Measurements from ENCODE around the gene NPAS4. TPM values are rescaled to one million over a fixed set of nuclear protein-coding genes. Genes with fewer than 3 reads are reported as not detected.

The NPAS4 gene
- total and polyA plus RNA-seq, 2 of the 4 experiments (the other 2 are of a cell fraction), result under 0.01 to 0.77 TPM

- in situ Hi-C loops (cut with MboI; ENCODE audit: low sequenced_read_pairs) (no loop called here), intact Hi-C loops (cut with micrococcal nuclease) (loop anchor here (1.0 kb wide), 1 partner anchor 211 kb away; the partner anchor contains the start of gene RBM4B), dilution Hi-C loops (cut with HindIII; ENCODE audit: low sequenced_read_pairs, unreplicated experiment) (no loop called here)
- Histone ChIP-seq H2BK15ac (ENCODE audit: low read depth, low read length) (no peak within 1 kb of the TSS), H3K4me3 (ENCODE audit: insufficient read depth, low read depth, low read length) (peak within 1 kb of the TSS; percentile 71), H2AFZ (replicated peaks; ENCODE audit: low read length, poor library complexity) (peak within 1 kb of the TSS; percentile 97), H3K36me3 (ENCODE audit: control insufficient read depth, insufficient read depth, low read length) (peaks cover 8% of the 10 kb centered on the region; the same call in 1 of the 2 replicates), H4K20me1 (ENCODE audit: insufficient read depth, low read length) (no peaks in the 10 kb centered on the region; the same call in 1 of the 2 replicates), H3K79me1 (ENCODE audit: low read depth in 1 of 2, low read length in 2 of 2) (peaks cover 20 to 27% of the 10 kb centered on the region in 2 experiments), H3K27ac (ENCODE audit: insufficient read depth, low read length) (peak within 1 kb of the TSS; percentile 66), H3K9me3 (ENCODE audit: control insufficient read depth, insufficient read depth, low read length) (no peaks in the 10 kb centered on the region), H3K4me2 (ENCODE audit: low read depth, low read length) (peak within 1 kb of the TSS; percentile 92), H2AK5ac (ENCODE audit: low read depth, low read length) (peak within 1 kb of the TSS; percentile 53; the same call in 1 of the 2 replicates), H4K91ac (ENCODE audit: insufficient read depth, low read depth, low read length) (peak within 1 kb of the TSS; percentile 33; the same call in 1 of the 2 replicates), H3K18ac (ENCODE audit: low read depth, low read length) (peak within 1 kb of the TSS; percentile 50; the same call in 1 of the 2 replicates), H3K4ac (ENCODE audit: low read depth, low read length) (peak within 1 kb of the TSS; percentile 61), H3K9ac (ENCODE audit: low read depth, low read length) (peak within 1 kb of the TSS; percentile 79), H2BK120ac (ENCODE audit: low read depth, low read length) (peak within 1 kb of the TSS; percentile 28; the same call in 1 of the 2 replicates), H3K9me1 (ENCODE audit: insufficient read depth, low read length) (peaks cover 8% of the 10 kb centered on the region), H3K23ac (ENCODE audit: low read depth, low read length) (peak within 1 kb of the TSS; percentile 87), H2AK9ac (replicated peaks; ENCODE audit: low read depth, low read length, poor library complexity) (peak within 1 kb of the TSS; percentile 96), H3K56ac (ENCODE audit: extremely low read depth, insufficient read depth, low read length) (no peak within 1 kb of the TSS), H2BK20ac (ENCODE audit: low read depth, low read length) (no peak within 1 kb of the TSS), H4K5ac (ENCODE audit: low read depth, low read length) (peak within 1 kb of the TSS; percentile 60), H3K4me1 (ENCODE audit: control insufficient read depth, insufficient read depth, low read length) (peaks cover 8% of the 10 kb centered on the region; the same call in 1 of the 2 replicates), H3K14ac (replicated peaks; ENCODE audit: low read depth, low read length) (peak within 1 kb of the TSS; percentile 79), H3K27me3 (ENCODE audit: control insufficient read depth, insufficient read depth, low read length) (no peaks in the 10 kb centered on the region), H4K8ac (ENCODE audit: low read depth in 2 of 2, low read length in 2 of 2) (peak within 1 kb of the TSS; percentile 63 to 87; a peak in 3 of 4 replicates), H2BK5ac (ENCODE audit: low read depth, low read length, poor library complexity, severe bottlenecking) (peak within 1 kb of the TSS; percentile 36)
- CTCF ChIA-PET, result interaction anchor here (0.6 to 1.0 kb wide), 5 partner anchors 12 to 173 kb away, joined by 3 to 7 read pairs (median 3); partner anchors contain the start of genes DPP3 and MRPL11
- no TSS peak for BruUV-seq (replicated peaks)
- POLR2A ChIA-PET (ENCODE audit: unreplicated experiment), result interaction anchor here (0.6 to 1.1 kb wide), 3 partner anchors 14 to 1452 kb away, joined by 3 to 16 read pairs (median 3); partner anchors contain the start of genes ACTN3 and DPP3
- WGBS, 2 experiments (ENCODE audit: extremely low coverage in 2 of 2, insufficient read length in 1 of 2), result 0% methylated on average over 22 of the region's 63 CpGs; no CpG with 5 or more reads in 1 of the 2 experiments
- peak; percentile 96 for ATAC-seq (ENCODE audit: low read depth)
- peak; percentile 88 for DNase-seq
- peak; percentile 56 for TF ChIP-seq POLR2A (IDR thresholded peaks at IDR 0.05; ENCODE audit: low read depth, low read length)
- TF ChIP-seq FOS (IDR thresholded peaks at IDR 0.05; ENCODE audit: low read depth, low read length), result no peak
- TF ChIP-seq NFE2L2 (IDR thresholded peaks at IDR 0.05; ENCODE audit: low read depth, low read length), result no peak
- no peak for TF ChIP-seq RCOR1 (IDR thresholded peaks at IDR 0.05; ENCODE audit: insufficient replicate concordance, low read length)
- TF ChIP-seq SMC3 (IDR thresholded peaks at IDR 0.05; ENCODE audit: low read depth, low read length), result no peak
- no peak for TF ChIP-seq RFX5 (IDR thresholded peaks at IDR 0.05; ENCODE audit: low read depth, low read length)
- no peak for TF ChIP-seq CTCF (conservative IDR thresholded peaks at IDR 0.05; ENCODE audit: low read depth, low read length)
- no peak for TF ChIP-seq BHLHE40 (IDR thresholded peaks at IDR 0.05; ENCODE audit: low read depth, low read length)
- TF ChIP-seq, protein P1, sequence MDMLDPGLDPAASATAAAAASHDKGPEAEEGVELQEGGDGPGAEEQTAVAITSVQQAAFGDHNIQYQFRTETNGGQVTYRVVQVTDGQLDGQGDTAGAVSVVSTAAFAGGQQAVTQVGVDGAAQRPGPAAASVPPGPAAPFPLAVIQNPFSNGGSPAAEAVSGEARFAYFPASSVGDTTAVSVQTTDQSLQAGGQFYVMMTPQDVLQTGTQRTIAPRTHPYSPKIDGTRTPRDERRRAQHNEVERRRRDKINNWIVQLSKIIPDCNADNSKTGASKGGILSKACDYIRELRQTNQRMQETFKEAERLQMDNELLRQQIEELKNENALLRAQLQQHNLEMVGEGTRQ (IDR thresholded peaks at IDR 0.05; ENCODE audit: low read depth, low read length), result peak; percentile 44; the same call in 1 of the 2 replicates
- TF ChIP-seq MXI1 (IDR thresholded peaks at IDR 0.05; ENCODE audit: borderline replicate concordance, low read depth, low read length), result no peak
- no peak for TF ChIP-seq MAFK (IDR thresholded peaks at IDR 0.05; ENCODE audit: low read depth, low read length)
- TF ChIP-seq, protein P2, sequence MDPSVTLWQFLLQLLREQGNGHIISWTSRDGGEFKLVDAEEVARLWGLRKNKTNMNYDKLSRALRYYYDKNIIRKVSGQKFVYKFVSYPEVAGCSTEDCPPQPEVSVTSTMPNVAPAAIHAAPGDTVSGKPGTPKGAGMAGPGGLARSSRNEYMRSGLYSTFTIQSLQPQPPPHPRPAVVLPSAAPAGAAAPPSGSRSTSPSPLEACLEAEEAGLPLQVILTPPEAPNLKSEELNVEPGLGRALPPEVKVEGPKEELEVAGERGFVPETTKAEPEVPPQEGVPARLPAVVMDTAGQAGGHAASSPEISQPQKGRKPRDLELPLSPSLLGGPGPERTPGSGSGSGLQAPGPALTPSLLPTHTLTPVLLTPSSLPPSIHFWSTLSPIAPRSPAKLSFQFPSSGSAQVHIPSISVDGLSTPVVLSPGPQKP (IDR thresholded peaks at IDR 0.05; ENCODE audit: borderline replicate concordance, low read depth, low read length), result no peak
Observed at GRCh38 chr11:66466225-66467033, 45.6 kb downstream of the NPAS4 start, which contains the start of gene PELI3. TSS of gene PELI3 (plus strand) at chr11:66466905. CDS start at chr11:66468129, 1,224 bp downstream.
